Fibroblast of lung (primary cell): ENCODE measurements around the gene MRPS34.

ENCODE experiments used
- CTCF ChIP-seq, 2 donors: IDR thresholded peaks in 1 of 2; conservative IDR thresholded peaks in 1 of 2; 1 replicate in 1 of 2; 2 replicates in 1 of 2; pipeline ENCODE4 v1.5.1; 2011 to 2012; ENCODE audit warnings: low read length in 2 of 2, control low read depth in 1 of 2, inconsistent platforms in 1 of 2, low read depth in 1 of 2, mild to moderate bottlenecking in 1 of 2
- EZH2 ChIP-seq: IDR thresholded peaks from 2 replicates; pipeline ENCODE4 v1.5.1; 2012; ENCODE audit warnings: low read length, control low read depth, mild to moderate bottlenecking; ENCODE audit errors: missing control alignments

GRCh38 chr16:1815461-1815860 lies 42.5 kb upstream of the MRPS34 start:
- TF ChIP-seq CTCF (conservative IDR thresholded peaks at IDR 0.05 in 1 of 2, IDR thresholded peaks at IDR 0.05 in 1 of 2; ENCODE audit: low read depth in 1 of 2, low read length in 2 of 2) (no peak), EZH2 (no peak)
